Measurements from ENCODE around the gene MELTF. TPM values are rescaled to one million over a fixed set of nuclear protein-coding genes. Genes with fewer than 3 reads are reported as not detected.

MELTF gene
- total and polyA plus RNA-seq, 9 of the 15 experiments (the other 6 are each of a cell fraction or from before 2014, with no cell fraction given) = 0.35 to 10.5 (median 4.5) TPM

- TF ChIP-seq SRSF7 (optimal IDR thresholded peaks at IDR 0.05; ENCODE audit: low read depth, low read length) (no peak), TAF1 (IDR thresholded peaks at IDR 0.05; ENCODE audit: control insufficient read depth, extremely low read depth, insufficient read depth, low read length, severe bottlenecking) (peak; percentile 6), RBFOX2 (IDR thresholded peaks at IDR 0.05; ENCODE audit: low read depth, low read length) (no peak), ZC3H11A (IDR thresholded peaks at IDR 0.05; ENCODE audit: low read depth, low read length) (no peak), ZFP30 (CRISPR knock-in tag; IDR thresholded peaks at IDR 0.05; ENCODE audit: borderline replicate concordance) (no peak), ZNF121 (CRISPR knock-in tag; conservative IDR thresholded peaks at IDR 0.05) (no peak), MBD2 (IDR thresholded peaks at IDR 0.05; ENCODE audit: borderline replicate concordance, low read depth) (peak; percentile 8; the same call in 1 of the 2 replicates), IRF2 (CRISPR knock-in tag; IDR thresholded peaks at IDR 0.05) (no peak), FIP1L1 (IDR thresholded peaks at IDR 0.05; ENCODE audit: low read depth, low read length, poor library complexity, severe bottlenecking) (no peak), TEAD1 (CRISPR knock-in tag; IDR thresholded peaks at IDR 0.05) (peak in 1 of 2 experiments; percentile 10; a peak in 1 of 4 replicates), NR2C2 (CRISPR knock-in tag; IDR thresholded peaks at IDR 0.05) (0 out of 2 replicates have a peak, but pooled peaks have one; percentile 66), NR2C2 (tag; IDR thresholded peaks at IDR 0.05) (no peak), NFE2 (IDR thresholded peaks at IDR 0.05; ENCODE audit: low read depth) (no peak)
- TF ChIP-seq, protein P1, sequence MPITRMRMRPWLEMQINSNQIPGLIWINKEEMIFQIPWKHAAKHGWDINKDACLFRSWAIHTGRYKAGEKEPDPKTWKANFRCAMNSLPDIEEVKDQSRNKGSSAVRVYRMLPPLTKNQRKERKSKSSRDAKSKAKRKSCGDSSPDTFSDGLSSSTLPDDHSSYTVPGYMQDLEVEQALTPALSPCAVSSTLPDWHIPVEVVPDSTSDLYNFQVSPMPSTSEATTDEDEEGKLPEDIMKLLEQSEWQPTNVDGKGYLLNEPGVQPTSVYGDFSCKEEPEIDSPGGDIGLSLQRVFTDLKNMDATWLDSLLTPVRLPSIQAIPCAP (CRISPR knock-in tag; IDR thresholded peaks at IDR 0.05; ENCODE audit: borderline replicate concordance) = no peak
- TF ChIP-seq, protein P2, sequence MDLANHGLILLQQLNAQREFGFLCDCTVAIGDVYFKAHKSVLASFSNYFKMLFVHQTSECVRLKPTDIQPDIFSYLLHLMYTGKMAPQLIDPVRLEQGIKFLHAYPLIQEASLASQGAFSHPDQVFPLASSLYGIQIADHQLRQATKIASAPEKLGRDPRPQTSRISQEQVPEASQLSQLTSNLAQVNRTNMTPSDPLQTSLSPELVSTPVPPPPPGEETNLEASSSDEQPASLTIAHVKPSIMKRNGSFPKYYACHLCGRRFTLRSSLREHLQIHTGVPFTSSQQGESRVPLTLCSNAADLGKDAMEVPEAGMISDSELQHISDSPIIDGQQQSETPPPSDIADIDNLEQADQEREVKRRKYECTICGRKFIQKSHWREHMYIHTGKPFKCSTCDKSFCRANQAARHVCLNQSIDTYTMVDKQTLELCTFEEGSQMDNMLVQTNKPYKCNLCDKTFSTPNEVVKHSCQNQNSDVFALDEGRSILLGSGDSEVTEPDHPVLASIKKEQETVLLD (IDR thresholded peaks at IDR 0.05) = no peak
- TF ChIP-seq, protein P3, sequence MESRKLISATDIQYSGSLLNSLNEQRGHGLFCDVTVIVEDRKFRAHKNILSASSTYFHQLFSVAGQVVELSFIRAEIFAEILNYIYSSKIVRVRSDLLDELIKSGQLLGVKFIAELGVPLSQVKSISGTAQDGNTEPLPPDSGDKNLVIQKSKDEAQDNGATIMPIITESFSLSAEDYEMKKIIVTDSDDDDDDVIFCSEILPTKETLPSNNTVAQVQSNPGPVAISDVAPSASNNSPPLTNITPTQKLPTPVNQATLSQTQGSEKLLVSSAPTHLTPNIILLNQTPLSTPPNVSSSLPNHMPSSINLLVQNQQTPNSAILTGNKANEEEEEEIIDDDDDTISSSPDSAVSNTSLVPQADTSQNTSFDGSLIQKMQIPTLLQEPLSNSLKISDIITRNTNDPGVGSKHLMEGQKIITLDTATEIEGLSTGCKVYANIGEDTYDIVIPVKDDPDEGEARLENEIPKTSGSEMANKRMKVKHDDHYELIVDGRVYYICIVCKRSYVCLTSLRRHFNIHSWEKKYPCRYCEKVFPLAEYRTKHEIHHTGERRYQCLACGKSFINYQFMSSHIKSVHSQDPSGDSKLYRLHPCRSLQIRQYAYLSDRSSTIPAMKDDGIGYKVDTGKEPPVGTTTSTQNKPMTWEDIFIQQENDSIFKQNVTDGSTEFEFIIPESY (CRISPR knock-in tag; IDR thresholded peaks at IDR 0.05) = peak; percentile 98
Measured at GRCh38 chr3:197003461-197004385, 25.9 kb downstream of the MELTF start (continued).

Data from K562 (cell line).